Spleen (tissue), 11 donors: Measurements from ENCODE around the gene SPN. TPM values are rescaled to one million over a fixed set of nuclear protein-coding genes. Genes with fewer than 3 reads are reported as not detected.

Source experiments
- DNase-seq: peaks from one replicate; pipeline ENCODE4 v3.0.0-alpha.2; 2020
- H3K27ac ChIP-seq, 8 donors: fragments of 200-600 bp; sonication (generic) in 7 of 8; 1 replicate in 4 of 8; 2 replicates in 4 of 8; pipeline versions ENCODE4 v1.5.0 to v1.8.0; 2016 to 2021; ENCODE audit warnings: inconsistent platforms in 4 of 8, mild to moderate bottlenecking in 4 of 8, moderate library complexity in 1 of 8
- H3K27me3 ChIP-seq, 7 donors: fragments of 200-600 bp; sonication (generic) in 6 of 7; replicated peaks in 1 of 7; 1 replicate in 4 of 7; 2 replicates in 3 of 7; pipeline versions ENCODE4 v1.5.0 to v1.8.0; 2016 to 2021; ENCODE audit warnings: inconsistent platforms in 3 of 7, mild to moderate bottlenecking in 1 of 7
- H3K36me3 ChIP-seq, 6 donors: fragments of 200-600 bp; sonication (generic) in 5 of 6; 1 replicate in 4 of 6; 2 replicates in 2 of 6; pipeline versions ENCODE4 v1.5.0 to v1.8.0; 2016 to 2021; ENCODE audit warnings: inconsistent platforms in 2 of 6
- H3K4me1 ChIP-seq, 6 donors: fragments of 200-600 bp; sonication (generic) in 5 of 6; 1 replicate in 3 of 6; 2 replicates in 3 of 6; pipeline versions ENCODE4 v1.5.0 to v1.8.0; 2016 to 2021; ENCODE audit warnings: inconsistent platforms in 3 of 6
- H3K4me3 ChIP-seq, 8 donors: fragments of 200-600 bp; sonication (generic) in 7 of 8; 1 replicate in 4 of 8; 2 replicates in 4 of 8; pipeline versions ENCODE4 v1.5.0 to v1.8.0; 2016 to 2021; ENCODE audit warnings: inconsistent platforms in 4 of 8, mild to moderate bottlenecking in 4 of 8, moderate library complexity in 2 of 8
- H3K9me3 ChIP-seq, 8 donors: fragments of 200-600 bp; sonication (generic) in 7 of 8; 1 replicate in 4 of 8; 2 replicates in 4 of 8; pipeline versions ENCODE4 v1.5.0 to v1.8.0; 2016 to 2021; ENCODE audit warnings: inconsistent platforms in 4 of 8
- CTCF ChIP-seq, 11 experiments: fragments of 200-600 bp in 7 of 11; fragments of 450-650 bp in 4 of 11; sonication (generic) in 4 of 11; IDR thresholded peaks in 8 of 11; conservative IDR thresholded peaks in 3 of 11; 1 replicate in 7 of 11; 2 replicates in 4 of 11; pipeline versions ENCODE4 v1.4.0 to v1.8.0; 2016 to 2021; ENCODE audit warnings: antibody characterized with exemption in 11 of 11, inconsistent platforms in 4 of 11, mild to moderate bottlenecking in 1 of 11
- POLR2A ChIP-seq, 3 donors: fragments of 450-650 bp; IDR thresholded peaks; one replicate each; pipeline ENCODE4 v1.5.1; 2017; ENCODE audit warnings: antibody characterized with exemption in 3 of 3, mild to moderate bottlenecking in 1 of 3
- POLR2AphosphoS5 ChIP-seq, 3 donors: sonication (generic); formaldehyde crosslinking; IDR thresholded peaks; one replicate each; pipeline ENCODE4 v1.5.1; 2017; ENCODE audit warnings: antibody characterized with exemption in 3 of 3
- WGBS, 5 donors: extraction: QIAGEN DNeasy Blood & Tissue Kit in 3 of 5; methylation state at CpG; one replicate each; pipeline versions ENCODE4 v1.1.5 to v1.1.7; 2013 to 2018; 5-methylcytosine and 5-hydroxymethylcytosine counted together
- intact Hi-C: fragments of 100-400 bp; cut with DNase I; formaldehyde crosslinking; loops from one replicate; pipeline ENCODE4 v1.15.0; 2023; ENCODE audit warnings: low total_unique reads
- polyA plus RNA-seq, 3 donors: library from polyadenylated mRNA; stranded (reverse); fragments of 200-250 nt; gene quantifications; one replicate each; pipeline ENCODE4 v1.2.1, GENCODE V29; 2013
- total RNA-seq, 7 donors: library from RNA; depleted of rRNA in 3 of 7; stranded (reverse); fragments of >200 nt in 3 of 7; fragmentation: NEBNext Ultra II Directional in 4 of 7; extraction: Animal tissue kit (Norgen Biotek cat#: 25700) in 4 of 7; gene quantifications; one replicate each; pipeline versions ENCODE4 v1.1.0 to v1.2.1, GENCODE V29; 2016 to 2021
- donor health status: healthy with polysubstance abuse.
- donor health status: DM: no; HTN: no; CAD: no; lungs with moderate emphysema.
- donor health status: DM: no; HTN: no; CAD: no.
- donor health status: Bipolar disorder and iron deficiency.
- donor health status: healthy.
- donor health status: DM: no; HTN: no; CAD: no.
- donor health status: DM: yes; HTN: yes; CAD: no.

The SPN gene
- total and polyA plus RNA-seq, 10 donors: 3.9 to 46.4 (median 25.0) TPM

- H3K27me3 ChIP-seq: no peaks in the 10 kb centered on the region
- peaks cover 0 to 23% (median 14%) of the 10 kb centered on the region in 6 donors for H3K4me1 ChIP-seq
- TF ChIP-seq CTCF (IDR thresholded peaks at IDR 0.05 in 8 of 11, conservative IDR thresholded peaks at IDR 0.05 in 3 of 11) (no peak), POLR2AphosphoS5 (IDR thresholded peaks at IDR 0.05) (no peak), POLR2A (IDR thresholded peaks at IDR 0.05) (no peak)
- H3K4me3 ChIP-seq: no peak overlapping the region
- no peaks in the 10 kb centered on the region for H3K36me3 ChIP-seq
- H3K9me3 ChIP-seq: peaks cover 0 to 10% (median 0%) of the 10 kb centered on the region in 8 donors
- intact Hi-C loops: loop anchor here (5.0 kb wide), 1 partner anchor 310 kb away; no protein-coding TSS in a partner anchor
- no peak overlapping the region for H3K27ac ChIP-seq
- DNase-seq: no peak
- 89 to 97% (median 92%) methylated on average over 11 to 21 of the region's 21 CpGs for WGBS, 5 donors
Measured at GRCh38 chr16:29696881-29697331, 33.9 kb downstream of the SPN start.

GRCh38 chr16:29697391-29697790, 34.3 kb downstream of the SPN start:
- peaks cover 0 to 10% (median 0%) of the 10 kb centered on the region in 8 donors for H3K9me3 ChIP-seq
- H3K4me3 ChIP-seq: no peak overlapping the region
- 93 to 97% (median 94%) methylated on average over 4 to 7 of the region's 7 CpGs for WGBS, 5 donors
- no peak for TF ChIP-seq CTCF (IDR thresholded peaks at IDR 0.05 in 8 of 11, conservative IDR thresholded peaks at IDR 0.05 in 3 of 11)
- TF ChIP-seq POLR2AphosphoS5 (IDR thresholded peaks at IDR 0.05): no peak
- no peak for TF ChIP-seq POLR2A (IDR thresholded peaks at IDR 0.05)
- no peaks in the 10 kb centered on the region for H3K27me3 ChIP-seq
- no peaks in the 10 kb centered on the region for H3K36me3 ChIP-seq
- DNase-seq: no peak
- H3K27ac ChIP-seq: no peak overlapping the region
- intact Hi-C loops: loop anchor here (5.0 kb wide), 1 partner anchor 310 kb away; no protein-coding TSS in a partner anchor
- H3K4me1 ChIP-seq: peaks cover 0 to 25% (median 18%) of the 10 kb centered on the region in 6 donors

DNA sequence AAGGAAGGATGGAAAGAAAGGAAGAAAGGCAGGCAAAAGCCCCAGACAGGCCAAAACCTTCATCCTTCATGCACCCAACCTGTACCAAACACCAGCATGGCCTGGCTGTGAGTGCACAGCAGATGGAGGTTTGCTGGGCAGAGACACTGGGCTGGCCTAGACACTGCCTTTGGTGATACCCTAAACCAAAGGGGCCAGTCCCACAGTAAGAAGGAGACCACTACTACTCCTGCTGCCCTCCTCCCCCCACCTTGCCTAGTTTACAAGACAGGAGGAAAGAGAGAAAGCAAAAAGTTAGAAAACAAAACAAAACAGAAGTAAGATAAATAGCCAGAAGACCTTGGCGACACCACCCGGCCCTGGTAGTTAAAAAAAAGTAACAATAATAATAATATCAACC, 35.0 kb downstream of the SPN start:
- no peak for DNase-seq
- H3K4me1 ChIP-seq: peaks cover 6 to 31% (median 24%) of the 10 kb centered on the region in 6 donors
- intact Hi-C loops: loop anchor here (5.0 kb wide), 1 partner anchor 309 kb away; no protein-coding TSS in a partner anchor
- H3K9me3 ChIP-seq: peaks cover 0 to 10% (median 0%) of the 10 kb centered on the region in 8 donors
- no peaks in the 10 kb centered on the region for H3K27me3 ChIP-seq
- 81 to 90% (median 87%) methylated on average over 2 of the region's 2 CpGs for WGBS, 5 donors
- H3K36me3 ChIP-seq: no peaks in the 10 kb centered on the region
- H3K27ac ChIP-seq: no peak overlapping the region
- no peak overlapping the region for H3K4me3 ChIP-seq
- no peak for TF ChIP-seq POLR2A (IDR thresholded peaks at IDR 0.05)
- no peak for TF ChIP-seq POLR2AphosphoS5 (IDR thresholded peaks at IDR 0.05)
- TF ChIP-seq CTCF (IDR thresholded peaks at IDR 0.05 in 8 of 11, conservative IDR thresholded peaks at IDR 0.05 in 3 of 11): no peak

DNA sequence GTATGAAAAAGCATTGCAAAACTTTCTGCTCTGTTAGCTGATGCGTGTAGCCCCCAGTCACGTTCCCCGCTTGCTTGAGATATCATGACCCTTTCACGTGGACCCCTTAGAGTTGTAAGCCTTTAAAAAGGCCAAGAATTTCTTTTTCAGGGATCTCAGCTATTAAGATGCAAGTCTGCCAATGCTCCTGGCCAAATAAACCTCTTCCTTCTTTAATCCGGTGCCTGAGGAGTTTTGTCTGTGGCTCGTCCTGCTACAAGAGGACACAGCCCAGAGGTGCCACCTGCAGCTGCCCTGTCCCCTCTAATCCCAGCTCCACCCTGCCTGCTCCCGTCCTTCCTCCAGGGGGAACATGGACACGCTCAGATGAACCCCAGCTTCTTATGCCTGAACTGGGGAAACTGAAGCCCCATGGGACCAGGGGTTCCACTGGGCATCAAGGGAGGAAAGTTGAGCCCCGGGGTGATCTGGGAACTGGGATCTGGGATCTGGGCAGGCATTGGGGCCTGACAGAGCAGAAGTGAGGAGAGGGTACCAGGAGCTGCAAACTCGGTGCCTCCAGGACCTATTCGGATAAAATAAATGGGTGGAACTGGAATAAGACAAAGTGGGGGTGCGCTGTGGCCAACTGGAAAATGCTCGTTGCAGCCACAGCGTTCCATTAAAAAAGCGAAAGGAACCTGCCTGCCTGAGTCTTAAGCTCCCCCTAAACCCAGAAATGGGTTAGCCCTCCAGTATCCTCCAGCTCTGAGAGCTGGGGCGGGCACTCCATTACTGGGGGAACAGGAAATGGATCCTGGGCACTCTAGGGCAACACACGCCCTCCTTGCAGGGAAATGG, 35.7 kb downstream of the SPN start:
- H3K4me1 ChIP-seq: peaks cover 9 to 36% (median 31%) of the 10 kb centered on the region in 6 donors
- H3K27me3 ChIP-seq: no peaks in the 10 kb centered on the region
- no peaks in the 10 kb centered on the region for H3K36me3 ChIP-seq
- TF ChIP-seq POLR2A (IDR thresholded peaks at IDR 0.05) (no peak), POLR2AphosphoS5 (IDR thresholded peaks at IDR 0.05) (no peak), CTCF (IDR thresholded peaks at IDR 0.05 in 8 of 11, conservative IDR thresholded peaks at IDR 0.05 in 3 of 11) (no peak)
- H3K9me3 ChIP-seq: peaks cover 0 to 10% (median 0%) of the 10 kb centered on the region in 8 donors
- no peak overlapping the region for H3K4me3 ChIP-seq
- 86 to 90% (median 89%) methylated on average over 16 to 17 of the region's 17 CpGs for WGBS, 5 donors
- no peak for DNase-seq
- no peak overlapping the region for H3K27ac ChIP-seq
- intact Hi-C loops: loop anchor here (5.0 kb wide), 1 partner anchor 309 kb away; no protein-coding TSS in a partner anchor
